Right renal cortex interstitium (tissue), 3 donors: ENCODE results near the gene DLEC1. TPM values are rescaled to one million over a fixed set of nuclear protein-coding genes. Genes with fewer than 3 reads are reported as not detected.
A peak's percentile ranks its signal among the peaks of the same experiment; 100 is the strongest.

Experiments used
- DNase-seq, 3 donors: peaks; one replicate each; pipeline ENCODE4 v3.0.0-alpha.2; 2013; ENCODE audit warnings: low read depth in 3 of 3, low spot score in 2 of 3
- polyA plus RNA-seq, 3 donors: library from polyadenylated mRNA; unstranded; fragments of 120-200 nt; gene quantifications; one replicate each; pipeline ENCODE4 v1.2.1, GENCODE V29; 2013; ENCODE audit not compliant: insufficient read length in 3 of 3

The DLEC1 gene, protein sequence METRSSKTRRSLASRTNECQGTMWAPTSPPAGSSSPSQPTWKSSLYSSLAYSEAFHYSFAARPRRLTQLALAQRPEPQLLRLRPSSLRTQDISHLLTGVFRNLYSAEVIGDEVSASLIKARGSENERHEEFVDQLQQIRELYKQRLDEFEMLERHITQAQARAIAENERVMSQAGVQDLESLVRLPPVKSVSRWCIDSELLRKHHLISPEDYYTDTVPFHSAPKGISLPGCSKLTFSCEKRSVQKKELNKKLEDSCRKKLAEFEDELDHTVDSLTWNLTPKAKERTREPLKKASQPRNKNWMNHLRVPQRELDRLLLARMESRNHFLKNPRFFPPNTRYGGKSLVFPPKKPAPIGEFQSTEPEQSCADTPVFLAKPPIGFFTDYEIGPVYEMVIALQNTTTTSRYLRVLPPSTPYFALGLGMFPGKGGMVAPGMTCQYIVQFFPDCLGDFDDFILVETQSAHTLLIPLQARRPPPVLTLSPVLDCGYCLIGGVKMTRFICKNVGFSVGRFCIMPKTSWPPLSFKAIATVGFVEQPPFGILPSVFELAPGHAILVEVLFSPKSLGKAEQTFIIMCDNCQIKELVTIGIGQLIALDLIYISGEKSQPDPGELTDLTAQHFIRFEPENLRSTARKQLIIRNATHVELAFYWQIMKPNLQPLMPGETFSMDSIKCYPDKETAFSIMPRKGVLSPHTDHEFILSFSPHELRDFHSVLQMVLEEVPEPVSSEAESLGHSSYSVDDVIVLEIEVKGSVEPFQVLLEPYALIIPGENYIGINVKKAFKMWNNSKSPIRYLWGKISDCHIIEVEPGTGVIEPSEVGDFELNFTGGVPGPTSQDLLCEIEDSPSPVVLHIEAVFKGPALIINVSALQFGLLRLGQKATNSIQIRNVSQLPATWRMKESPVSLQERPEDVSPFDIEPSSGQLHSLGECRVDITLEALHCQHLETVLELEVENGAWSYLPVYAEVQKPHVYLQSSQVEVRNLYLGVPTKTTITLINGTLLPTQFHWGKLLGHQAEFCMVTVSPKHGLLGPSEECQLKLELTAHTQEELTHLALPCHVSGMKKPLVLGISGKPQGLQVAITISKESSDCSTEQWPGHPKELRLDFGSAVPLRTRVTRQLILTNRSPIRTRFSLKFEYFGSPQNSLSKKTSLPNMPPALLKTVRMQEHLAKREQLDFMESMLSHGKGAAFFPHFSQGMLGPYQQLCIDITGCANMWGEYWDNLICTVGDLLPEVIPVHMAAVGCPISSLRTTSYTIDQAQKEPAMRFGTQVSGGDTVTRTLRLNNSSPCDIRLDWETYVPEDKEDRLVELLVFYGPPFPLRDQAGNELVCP (N-terminal part only)
- under 1 TPM; 0.55 to 0.75 (median 0.69) TPM for polyA plus RNA-seq

GRCh38 chr3:38039101-38039898 is at the start of gene DLEC1:
Gene DLEC1, plus strand, starts transcription at chr3:38039208. Its CDS starts 18 bp downstream, at chr3:38039226.
- DNase-seq = peak in 1 of 3 donors; percentile 44

GRCh38 chr3:37989821-37990480 is 49.1 kb upstream of the DLEC1 start:
- no peak for DNase-seq

DNA sequence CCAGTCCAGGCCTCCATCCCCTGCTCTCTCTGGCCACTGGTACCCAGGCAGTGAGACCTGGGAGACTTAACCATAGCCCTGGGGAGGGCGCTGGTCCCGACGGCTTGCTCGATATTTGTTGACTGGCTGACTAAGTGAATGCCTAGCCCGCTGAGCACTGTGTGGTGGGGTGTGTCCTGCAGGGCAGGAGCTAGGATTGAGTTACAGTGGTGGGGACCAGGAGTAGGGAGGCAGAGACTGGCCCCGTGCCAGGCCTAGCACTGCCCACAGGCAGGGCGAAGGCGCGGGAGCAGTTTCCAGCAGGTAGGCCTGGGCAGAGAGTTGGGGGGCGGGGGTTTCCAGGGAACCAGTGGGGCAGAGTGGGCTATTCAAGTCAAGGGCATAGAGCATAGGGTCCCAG is 48.5 kb upstream of the DLEC1 start, which contains the start of gene VILL:
Gene VILL (plus strand): TSS at position 260 of the 400 bp plus-strand sequence. CDS start 2,887 bp downstream, outside the sequence.
- DNase-seq = peak in 1 of 3 donors; percentile 26

DNA sequence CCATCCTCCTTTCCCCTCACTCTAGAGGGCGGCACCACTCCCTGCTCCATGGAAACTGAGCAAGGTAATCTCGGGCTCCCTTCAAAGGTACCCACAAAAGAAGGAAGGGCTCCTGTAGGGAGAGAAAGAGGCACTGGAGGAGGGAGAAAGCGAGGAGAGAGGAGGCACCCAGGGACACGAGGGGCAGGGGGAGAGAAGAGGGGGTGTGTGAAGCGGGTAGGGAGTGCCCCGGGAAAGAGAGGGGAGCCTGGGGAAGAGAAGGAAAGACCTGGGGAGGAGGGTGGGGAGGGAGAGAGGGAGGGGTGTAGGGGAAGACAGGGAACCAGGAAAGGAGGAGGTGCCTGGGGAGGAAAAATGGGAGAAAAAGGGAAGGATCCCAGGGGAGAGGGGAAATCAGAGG is 47.9 kb upstream of the DLEC1 start:
- no peak for DNase-seq

- no peak for DNase-seq
Observed at GRCh38 chr3:37991823-37992222, 47.2 kb upstream of the DLEC1 start.

DNA sequence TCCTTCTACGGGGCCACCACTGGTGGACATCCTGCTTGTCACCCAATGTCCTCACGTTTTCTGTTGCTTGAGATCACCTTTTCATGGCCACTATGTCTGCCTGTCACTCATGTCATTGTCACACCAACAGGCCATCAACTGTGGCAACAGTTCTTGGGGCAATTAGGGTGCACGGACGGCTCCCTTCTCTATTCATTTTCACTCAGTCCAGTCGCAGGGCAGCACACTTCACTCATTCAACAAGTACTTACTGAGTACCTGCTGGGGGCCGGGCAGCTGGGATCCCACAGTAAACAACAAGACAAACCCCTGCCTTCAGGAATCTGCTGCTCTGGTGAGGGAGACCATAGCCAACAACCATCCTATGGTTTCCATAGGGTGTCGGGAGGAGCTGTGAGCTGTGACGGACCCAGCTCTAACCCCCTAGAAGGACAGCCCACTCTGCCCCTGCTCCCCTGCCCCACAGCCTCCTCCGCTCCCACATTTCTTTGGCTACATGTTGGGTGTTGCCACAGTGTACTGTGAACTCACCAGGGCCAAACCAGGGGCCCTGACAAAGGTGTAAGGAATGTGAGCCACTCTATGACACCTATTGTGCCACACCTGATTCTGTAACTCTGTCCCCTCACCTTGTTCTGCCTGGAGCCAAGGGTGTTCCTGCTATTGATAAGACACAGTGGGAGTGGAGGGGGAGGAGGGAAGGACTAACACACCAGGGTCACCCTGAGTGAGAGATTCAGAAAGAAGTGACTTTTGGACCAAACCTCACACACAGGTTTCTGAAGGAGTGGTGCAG is 46.5 kb upstream of the DLEC1 start:
- no peak for DNase-seq

DNA sequence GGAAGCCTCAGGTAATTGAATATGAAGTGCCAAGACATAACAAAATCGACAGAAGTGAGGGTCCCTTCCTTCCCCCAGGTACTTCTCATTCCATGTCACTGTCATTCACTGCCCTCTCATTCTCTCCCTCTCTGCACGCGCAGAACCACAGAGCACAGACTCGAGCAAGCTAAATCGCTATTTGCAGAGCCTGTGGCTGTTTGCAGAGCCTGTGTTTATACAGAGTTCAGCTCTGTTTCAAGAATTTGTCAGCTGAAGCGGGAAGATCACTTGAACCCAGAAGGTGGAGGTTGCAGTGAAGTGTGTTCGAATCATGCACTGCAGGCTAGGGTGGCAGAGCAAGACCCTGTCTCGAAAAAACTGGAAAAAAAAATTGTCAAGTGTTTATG is 45.9 kb upstream of the DLEC1 start:
- DNase-seq = no peak

DNA sequence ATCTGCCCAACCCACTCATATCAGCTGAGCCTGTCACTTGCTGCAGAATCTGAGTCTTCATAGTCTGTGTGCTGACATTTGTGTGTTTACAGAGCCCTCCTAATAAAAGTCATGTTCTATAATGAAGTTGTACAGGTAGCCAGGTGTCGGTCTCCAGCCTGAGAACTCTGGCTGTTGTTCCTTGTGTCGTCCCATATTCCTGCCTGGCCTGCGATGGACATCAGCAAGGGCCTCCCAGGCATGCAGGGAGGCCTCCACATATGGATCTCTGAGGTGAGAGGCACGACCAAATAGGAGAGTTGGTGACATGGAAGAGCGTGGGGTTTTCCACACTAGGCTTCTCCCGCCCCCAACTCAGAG is 45.6 kb upstream of the DLEC1 start:
- DNase-seq = no peak

GRCh38 chr3:37993820-37994638 is 45.0 kb upstream of the DLEC1 start:
- peak in 2 of 3 donors; percentile 40 to 42 for DNase-seq

- no peak for DNase-seq
Observed at GRCh38 chr3:37994639-37994972, 44.4 kb upstream of the DLEC1 start.

DNA sequence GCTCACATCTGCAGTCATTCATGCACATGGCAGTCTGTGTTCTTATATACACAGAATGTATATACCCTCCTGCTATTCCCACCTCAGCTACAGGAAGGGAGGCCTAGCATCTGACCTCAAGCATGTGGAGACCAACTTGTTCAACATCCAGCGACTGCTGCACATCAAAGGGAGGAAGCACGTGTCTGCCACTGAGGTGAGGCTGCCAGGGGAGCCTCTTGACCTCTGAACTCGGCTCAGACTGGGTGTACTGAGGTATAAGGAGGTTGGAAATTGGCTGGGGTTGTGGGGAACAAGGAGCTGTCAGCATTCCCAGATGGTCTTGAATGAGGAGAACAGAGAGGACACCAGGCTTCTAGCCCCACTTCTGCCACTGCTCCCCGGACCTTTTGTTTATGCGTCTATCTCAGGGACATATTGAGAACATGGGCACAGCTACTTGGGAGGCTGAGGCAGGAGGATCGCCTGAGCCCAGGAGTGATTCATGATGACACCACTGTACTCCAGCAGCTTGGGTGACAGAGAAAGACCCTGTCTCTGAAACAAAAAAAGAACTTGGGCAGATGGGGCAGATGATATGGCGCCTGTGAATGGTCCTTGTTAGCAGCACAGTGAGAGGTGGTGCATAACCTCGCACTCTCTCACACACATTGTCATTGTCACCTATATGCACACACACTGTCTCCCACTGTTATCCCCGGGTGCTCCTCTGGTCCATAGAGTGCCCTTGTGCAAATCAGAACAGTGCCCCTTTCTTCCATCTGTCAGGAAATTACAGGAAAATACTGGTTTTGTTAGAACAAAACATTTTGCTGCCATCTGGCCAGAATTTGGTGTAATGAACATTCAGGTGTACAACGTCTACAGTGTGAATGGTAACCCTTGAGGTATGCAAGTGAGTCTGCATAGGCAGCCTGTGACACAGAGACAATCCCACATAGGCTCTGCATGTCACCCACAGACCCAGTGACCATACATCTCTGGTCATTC is 43.1 kb upstream of the DLEC1 start:
- no peak for DNase-seq

- DNase-seq = peak in 2 of 3 donors; percentile 57 to 71
Observed at GRCh38 chr3:37996785-37997301, 42.2 kb upstream of the DLEC1 start.

DNA sequence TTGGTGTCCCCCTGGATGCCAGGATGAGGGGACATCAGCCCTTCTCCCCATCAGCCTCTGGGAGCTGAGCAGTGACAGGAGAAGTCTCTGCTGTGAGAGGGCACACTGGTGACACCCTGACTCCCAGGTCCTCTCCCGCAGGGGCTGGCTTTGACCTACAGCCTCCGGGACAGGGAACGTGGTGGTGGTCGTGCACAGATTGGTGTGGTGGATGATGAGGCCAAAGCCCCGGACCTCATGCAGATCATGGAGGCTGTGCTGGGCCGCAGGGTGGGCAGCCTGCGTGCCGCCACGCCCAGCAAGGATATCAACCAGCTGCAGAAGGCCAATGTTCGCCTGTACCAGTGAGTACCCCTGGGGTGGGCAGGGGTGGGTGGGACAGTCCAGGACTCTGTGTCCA is 41.7 kb upstream of the DLEC1 start:
- DNase-seq = no peak

- DNase-seq = no peak
Observed at GRCh38 chr3:37997791-37998370, 41.1 kb upstream of the DLEC1 start.

- DNase-seq = no peak
Observed at GRCh38 chr3:37999836-38000235, 39.2 kb upstream of the DLEC1 start.
